GM19240 (cell line): ENCODE results near the gene OR10C1.
"Not testable (repeated sequence)": the region's sequence is repeated elsewhere in the genome, so short reads cannot be mapped to it uniquely, and the experiment has no call there.

Source experiments
- DNase-seq: peaks from one replicate; pipeline ENCODE4 v3.0.0; 2011; ENCODE audit warnings: low spot score; ENCODE audit not compliant: insufficient read length

The OR10C1 gene, protein sequence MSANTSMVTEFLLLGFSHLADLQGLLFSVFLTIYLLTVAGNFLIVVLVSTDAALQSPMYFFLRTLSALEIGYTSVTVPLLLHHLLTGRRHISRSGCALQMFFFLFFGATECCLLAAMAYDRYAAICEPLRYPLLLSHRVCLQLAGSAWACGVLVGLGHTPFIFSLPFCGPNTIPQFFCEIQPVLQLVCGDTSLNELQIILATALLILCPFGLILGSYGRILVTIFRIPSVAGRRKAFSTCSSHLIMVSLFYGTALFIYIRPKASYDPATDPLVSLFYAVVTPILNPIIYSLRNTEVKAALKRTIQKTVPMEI

DNA sequence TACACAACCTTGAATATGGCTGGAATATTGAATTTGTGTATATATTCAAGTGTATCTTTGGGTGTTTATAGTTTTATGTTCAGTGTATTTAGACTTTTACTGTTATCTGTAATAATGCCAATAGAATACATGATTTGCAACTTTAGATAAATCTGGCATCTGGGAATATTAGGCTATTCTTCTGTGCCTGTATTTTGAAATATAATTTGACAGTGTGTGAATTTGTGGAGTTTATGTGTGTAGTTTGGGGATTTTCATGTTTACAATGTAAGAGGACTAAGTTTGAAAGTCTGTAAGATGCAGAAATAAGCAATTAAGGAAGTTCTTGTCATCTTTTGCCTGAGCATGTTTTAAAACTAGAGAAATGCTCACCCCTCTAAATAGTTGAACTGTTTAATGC is at the start of gene OR10C1:
OR10C1 (plus strand) TSS at position 301 of the 400 bp plus-strand sequence. CDS start 710 bp downstream, outside the sequence.
- DNase-seq, result no peak

DNA sequence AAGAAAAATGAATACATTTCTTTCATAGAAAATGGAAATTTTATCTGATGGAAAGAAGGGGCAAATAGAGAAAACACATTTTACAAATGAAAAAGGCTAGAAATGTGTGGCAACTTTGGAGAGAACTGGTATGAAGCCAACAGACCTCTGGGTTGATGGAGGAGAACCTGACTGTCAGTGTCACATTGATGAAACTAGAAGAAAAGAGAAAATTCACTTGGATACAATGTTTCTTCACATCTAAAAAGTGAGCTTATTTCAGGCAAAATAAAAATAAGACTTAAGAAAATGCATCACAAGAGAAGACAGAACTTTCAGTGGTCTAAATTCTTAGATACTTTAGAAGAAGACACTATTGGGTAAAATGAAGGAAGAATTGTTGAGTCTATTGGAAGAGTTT is 43.8 kb upstream of the OR10C1 start, which contains the start of gene OR12D2:
OR12D2 (plus strand) TSS at position 301 of the 400 bp plus-strand sequence. CDS start 1,069 bp downstream, outside the sequence.
- DNase-seq, result no peak

DNA sequence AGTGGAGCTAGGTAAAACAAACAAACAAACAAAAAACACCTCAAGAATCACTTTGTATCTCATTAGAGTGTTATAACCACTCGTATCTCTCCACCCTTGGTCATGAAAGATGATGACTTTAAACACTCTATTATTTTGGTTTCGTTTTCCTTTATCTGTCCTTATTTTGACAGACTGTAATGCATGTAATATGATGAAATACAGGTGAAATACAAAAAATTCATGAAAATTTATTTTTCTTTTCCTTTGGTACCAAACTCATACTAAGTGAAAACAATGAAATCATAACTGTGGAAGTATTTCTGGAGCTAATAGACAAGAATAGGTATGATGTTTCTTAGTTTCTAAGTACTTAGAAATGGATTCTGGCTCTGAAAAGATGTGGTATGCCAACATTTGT is 39.6 kb upstream of the OR10C1 start:
- no peak for DNase-seq

DNA sequence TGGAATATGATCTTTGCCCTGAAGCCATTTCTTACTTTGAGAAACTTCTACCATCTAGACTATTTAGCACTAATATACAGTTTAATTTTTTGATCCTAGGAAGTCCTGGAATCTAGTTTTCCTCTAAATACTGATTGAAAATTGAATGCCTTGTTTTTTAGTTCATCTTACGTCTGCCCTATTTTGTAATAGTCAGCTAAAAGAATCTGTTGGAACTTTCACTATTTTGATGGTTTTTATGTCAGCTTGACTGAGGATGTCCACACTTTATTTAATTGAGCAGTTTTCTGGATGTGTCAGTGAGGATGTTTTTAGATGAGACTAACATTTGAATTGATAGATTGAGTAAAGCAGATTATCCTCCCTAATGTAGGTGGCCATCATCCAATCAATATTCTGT is 35.3 kb upstream of the OR10C1 start:
- no peak for DNase-seq

DNA sequence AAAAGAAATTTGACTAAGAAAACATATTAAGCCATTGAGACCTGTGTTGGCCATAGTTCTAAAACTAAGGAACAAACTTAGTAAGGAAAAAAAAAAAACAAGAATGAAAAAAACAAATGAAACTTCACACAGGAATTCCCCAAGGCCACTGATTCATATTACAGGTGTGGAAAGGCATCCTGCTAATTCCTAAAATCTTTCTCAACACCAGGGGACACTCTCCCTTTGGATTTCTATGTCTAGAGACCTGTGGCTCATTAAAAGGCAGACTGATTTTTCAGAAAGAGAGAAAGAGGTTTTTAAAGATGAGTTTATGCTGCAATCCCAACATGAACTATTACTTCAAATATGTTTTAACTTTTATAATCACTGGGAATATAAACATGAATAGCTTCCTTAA is 24.5 kb upstream of the OR10C1 start, which contains the start of gene OR12D1:
OR12D1 (plus strand) TSS at position 341 of the 400 bp plus-strand sequence.
- DNase-seq, result no peak

DNA sequence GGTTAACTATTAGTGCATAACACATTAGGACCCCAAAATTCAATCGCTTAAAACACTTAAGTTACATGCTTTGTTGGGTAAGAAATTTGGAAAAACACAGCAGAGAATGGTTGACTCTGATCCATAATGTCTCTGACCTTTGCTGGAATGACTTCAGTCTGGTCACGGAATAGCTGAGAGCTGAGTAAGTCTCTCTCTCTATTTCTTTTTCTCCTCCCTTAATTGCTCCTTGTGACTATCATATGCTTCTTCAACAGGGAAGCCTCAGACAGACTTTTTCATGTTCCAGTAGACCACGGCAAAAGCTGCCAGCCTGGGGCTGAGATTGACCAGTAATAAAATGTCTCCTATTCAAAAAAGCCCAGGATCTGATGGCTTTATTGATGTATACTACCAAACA is 19.6 kb upstream of the OR10C1 start:
- DNase-seq, result no peak

DNA sequence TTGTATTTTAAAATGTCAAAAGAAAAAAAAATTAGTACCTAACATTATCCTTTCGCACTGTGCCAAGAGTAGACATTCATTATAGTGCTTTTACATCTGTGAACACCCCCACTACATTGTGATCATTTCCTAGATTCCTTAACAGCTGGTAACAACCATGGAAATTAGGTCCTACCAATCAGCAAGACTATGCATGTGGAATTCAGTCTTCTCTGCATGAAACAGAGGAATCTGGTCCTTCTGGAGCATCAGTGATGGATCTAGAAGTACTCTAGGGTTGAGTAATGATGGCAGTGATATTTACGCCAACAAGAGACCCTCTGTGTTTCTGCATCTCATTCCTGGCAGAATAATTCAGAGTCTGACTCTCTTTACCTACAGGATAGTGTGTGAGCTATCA is 14.9 kb upstream of the OR10C1 start:
- no peak for DNase-seq

DNA sequence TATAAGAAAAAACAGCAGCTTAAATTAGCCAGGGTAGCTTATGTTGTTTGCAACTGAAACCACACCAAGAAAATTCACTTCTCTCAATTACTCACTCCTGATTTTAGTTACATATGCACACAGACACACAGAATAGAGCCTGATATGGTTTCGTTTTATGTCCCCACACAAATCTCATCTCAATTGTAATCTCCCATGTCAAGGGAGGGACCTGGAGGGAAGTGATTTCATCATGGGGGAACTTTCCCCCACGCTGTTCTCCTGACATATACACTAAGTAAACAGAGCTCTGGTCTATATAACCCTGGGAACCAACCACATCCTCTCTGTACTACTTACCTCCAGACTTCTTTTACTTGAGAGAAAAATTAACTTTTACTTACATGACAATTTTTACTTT is 14.5 kb upstream of the OR10C1 start:
- DNase-seq, result no peak

DNA sequence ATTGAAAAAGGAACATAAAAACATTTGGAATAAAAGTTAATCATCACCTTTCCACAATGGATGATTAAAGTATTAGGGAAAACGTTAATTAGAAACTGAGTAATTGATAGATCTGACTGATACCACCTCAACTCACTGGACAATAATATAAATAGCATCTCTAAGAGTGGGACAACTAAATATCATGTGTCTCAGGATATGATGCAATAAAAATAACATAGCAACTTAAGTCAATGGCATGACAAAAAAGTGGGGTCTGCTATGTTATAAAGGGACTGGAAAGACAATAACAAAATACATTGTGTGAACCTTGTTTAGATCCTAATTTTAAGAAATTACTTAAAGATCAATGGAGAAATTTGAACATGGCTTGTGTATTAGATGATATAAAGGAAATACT is 14.0 kb upstream of the OR10C1 start:
- DNase-seq, result no peak

DNA sequence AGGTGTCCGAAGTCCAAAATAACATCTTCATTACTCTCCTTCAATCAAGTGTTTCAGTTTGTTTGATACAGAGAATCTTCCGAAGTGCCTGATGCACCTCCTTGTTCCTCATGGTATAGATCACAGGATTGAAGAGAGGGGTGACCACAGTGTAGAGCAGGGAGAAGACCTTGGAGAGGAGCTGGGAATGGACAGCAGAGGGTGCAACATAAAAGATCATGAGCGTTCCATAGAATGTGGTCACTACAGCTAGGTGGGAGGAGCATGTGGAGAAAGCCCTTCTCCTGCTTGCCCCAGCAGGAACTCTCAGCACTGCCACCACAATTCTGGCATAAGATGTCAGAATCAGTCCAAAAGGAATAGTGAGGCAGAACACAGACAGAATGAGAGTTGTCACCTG is 12.5 kb upstream of the OR10C1 start:
- no peak for DNase-seq

DNA sequence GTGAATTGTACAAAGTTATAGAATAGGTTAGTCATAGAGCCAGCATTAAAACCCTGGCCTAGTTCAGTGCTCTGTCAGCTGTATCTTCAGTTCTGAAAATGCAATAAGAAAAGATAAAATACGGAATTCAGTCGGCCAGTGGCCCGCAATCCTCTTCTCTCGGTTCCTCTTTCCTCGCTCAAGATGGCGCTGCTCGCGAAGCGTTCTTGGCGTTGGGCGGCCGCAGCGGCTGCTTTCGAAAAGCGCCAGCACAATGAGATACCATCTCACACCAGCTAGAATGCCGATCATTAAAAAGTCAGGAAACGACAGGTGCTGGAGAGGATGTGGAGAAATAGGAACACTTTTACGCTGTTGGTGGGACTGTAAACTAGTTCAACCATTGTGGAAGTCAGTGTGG is 2.4 kb upstream of the OR10C1 start:
- not testable (repeated sequence) for DNase-seq

DNA sequence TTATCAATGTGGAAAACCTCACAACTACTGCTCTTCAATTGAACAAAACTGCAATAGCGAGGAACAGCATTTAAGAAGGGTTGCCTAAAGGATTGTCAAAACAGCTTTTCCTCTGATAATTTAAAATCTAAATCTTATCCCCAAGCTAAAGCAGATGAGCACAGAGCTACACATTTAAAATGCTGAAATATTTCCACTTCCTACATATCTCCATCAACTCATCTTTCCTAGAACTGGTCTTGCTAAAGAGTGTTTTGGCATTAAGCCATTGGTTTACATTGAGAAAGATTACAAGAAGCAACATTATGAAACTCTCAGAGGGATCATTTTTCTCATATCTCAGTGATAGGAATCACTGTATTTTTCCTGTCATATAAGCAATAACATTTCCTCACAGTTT is 3.6 kb downstream of the OR10C1 start:
- DNase-seq, result no peak

DNA sequence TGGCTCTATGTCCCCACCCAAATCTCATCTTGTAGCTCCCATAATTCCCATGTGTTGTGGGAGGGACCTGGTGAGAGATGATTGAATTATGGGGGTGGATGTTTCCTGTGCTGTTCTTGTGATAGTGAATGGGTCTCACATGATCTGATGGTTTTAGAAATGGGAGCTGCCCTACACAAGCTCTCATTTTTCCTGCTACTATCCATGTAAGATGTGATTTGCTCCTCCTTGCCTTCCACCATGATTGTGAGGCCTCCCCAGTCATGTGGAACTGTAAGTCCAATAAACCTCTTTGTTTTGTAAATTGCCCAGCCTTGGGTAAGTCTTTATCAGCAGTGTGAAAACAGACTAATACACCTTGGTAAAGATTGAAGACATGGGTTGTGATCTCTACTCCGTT is 4.9 kb downstream of the OR10C1 start:
- not testable (repeated sequence) for DNase-seq

DNA sequence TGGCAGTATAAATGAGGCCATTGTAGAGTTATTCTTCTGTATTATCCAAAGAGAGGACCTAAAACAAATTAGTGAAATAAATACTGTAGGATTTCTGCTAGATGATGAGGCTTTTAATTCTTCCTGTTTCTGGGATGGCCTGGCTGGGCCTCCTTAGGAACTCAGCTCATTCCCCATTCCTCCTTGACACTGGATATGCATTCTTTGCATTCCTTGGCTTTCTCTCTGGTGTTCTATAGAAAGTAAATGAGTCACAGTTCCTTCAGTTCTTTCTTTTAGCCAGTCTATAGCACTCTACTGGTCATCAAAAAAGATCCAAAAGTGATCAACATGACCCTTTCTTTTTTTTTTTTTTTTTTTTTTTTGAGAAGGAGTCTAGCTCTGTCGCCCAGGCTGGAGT is 8.6 kb downstream of the OR10C1 start:
- DNase-seq, result no peak

DNA sequence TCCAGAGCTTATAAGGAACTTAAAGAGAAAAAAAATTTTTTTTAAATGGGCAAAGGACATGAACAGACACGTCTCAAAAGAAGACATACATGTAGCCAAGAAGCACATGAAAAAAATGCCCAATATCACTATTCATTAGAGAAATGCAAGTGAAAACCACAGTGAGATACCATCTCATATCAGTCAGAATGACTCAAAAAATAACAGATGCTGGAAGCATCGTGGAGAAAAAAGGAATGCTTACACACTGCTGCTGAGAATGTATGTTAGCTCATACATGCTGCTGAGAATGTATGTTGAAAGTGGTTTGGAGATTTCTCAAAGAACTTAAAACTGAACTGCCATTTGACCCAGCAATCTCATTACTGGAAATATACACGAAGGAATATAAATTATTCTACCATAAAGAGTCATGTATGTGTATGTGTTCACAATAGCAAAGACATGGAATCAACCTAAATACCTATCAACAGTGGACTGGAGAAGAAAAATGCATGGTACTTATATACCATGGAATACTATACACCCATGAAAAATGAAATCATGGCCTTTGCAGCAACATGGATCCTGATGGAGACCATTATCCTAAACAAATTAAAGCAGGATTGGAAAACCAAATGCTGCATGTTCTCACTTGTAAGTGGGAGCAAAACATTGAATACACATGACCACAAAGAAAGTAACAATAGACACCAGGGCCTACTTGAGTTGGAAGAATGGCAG is 12.5 kb downstream of the OR10C1 start:
- DNase-seq, result no peak

DNA sequence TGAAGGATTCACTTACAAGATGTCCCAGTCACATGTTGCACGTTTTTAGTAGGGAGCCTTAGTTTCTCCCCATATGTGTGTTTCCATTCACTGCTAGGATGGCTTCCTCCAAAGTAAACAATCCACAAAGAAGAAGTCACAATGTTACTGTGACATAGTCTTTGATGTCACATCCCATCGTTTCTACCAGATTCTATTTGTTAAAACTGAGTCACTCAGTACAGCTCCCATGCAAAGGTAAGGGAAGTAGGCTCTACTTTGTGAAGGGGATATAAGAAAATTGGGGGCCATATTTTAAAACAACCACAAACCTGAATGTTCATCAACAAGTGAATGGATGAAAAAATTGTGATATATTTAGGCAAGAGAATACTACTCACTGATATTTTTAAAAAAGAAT is 17.9 kb downstream of the OR10C1 start, which contains the start of the genes OR11A1 and OR2H1:
OR11A1 (minus strand) TSS at position 101 of the 400 bp plus-strand sequence. CDS start 29,430 bp downstream, outside the sequence.
OR2H1 (plus strand) TSS at position 185 of the 400 bp plus-strand sequence. CDS start 4,615 bp downstream, outside the sequence.
- no peak for DNase-seq

DNA sequence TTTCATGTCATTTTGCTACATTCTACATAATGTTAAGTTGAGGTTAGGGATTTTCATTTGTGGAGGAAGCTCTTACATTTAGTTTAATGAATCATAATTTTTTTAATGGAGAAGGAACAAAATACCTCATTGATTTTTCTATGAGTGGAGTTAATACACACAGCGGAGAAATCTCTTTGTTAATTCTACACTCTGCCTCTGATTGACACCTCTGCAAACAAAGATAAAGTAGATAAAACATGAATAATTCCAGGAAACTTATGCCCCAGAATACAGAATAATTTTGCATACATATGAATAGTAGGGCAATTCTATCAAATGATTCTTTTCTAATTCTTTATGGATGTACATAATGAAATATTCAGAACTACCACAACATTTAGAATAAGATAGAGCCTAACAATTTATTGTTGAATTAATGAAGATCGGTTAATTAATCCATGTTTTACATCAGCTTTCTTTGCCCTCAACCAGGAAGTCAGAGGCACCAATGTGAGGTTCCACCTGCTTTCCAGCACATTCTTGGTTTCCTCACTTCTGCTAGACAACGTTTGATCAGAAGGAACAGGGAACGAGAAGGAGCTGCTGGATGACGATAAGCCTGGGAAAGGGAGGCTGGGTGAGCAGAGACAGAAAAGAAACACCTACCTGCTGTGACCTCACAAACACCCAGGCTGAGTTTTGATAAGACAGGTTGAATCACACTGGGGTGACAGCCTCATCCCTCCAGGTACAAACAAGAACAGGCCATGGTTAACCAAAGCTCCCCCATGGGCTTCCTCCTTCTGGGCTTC is 22.1 kb downstream of the OR10C1 start:
- no peak for DNase-seq

DNA sequence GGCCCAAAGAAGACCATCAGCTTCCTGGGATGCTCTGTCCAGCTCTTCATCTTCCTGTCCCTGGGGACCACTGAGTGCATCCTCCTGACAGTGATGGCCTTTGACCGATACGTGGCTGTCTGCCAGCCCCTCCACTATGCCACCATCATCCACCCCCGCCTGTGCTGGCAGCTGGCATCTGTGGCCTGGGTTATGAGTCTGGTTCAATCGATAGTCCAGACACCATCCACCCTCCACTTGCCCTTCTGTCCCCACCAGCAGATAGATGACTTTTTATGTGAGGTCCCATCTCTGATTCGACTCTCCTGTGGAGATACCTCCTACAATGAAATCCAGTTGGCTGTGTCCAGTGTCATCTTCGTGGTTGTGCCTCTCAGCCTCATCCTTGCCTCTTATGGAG is 22.9 kb downstream of the OR10C1 start:
- no peak for DNase-seq

DNA sequence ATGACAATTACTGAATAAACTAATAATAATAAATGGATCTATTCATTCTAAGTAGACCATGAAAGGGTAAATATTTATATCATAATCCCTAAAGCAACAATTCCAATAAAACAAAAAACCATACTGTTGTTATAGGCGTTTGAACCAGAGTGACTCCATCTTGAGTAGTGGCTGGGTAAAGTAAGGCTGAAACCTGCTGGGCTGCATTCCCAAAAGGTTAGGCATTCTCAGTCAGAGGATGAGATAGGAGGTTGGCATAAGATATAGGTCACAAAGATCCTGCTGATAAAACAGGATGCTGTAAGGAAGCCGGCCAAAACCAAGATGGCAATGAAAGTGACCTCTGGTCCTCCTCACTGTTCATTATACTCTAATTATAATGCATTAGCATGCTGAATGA is 26.2 kb downstream of the OR10C1 start:
- DNase-seq, result no peak

DNA sequence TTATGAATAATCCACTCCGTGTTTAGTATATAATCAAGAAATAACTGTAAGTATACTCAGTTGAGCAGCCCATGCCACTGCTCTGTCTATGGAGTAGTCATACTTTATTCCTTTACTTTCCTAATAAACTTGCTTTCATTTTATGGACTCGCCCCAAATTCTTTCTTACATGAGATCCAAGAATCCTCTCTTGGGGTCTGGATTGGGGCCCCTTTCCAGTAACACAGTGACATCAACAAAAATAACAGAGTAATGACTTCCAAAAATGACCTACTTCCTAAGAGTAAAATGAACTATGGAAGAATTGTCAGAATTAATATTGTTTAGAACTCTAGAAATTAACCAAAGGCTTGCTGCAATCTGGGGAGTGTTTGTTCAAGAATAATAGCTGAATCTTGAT is 26.7 kb downstream of the OR10C1 start:
- DNase-seq, result no peak

DNA sequence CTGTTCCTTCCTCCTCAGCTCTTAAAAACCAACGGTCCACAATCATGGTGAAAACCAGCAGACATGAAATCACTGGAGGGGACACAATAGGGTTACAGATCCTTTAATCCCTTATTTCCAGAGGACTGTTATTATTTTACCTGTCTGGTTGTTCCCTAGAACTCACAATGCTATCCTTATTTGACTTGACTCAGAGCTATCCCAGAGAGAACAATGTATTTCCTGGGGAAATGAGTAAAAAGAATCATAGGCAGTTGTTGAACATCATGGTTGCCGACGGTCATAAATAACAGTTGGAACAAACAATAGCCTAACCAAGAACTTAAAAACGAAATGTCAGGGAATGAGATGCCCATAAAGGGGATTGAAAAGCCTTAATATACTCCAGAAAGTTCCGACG is 27.1 kb downstream of the OR10C1 start:
- no peak for DNase-seq

DNA sequence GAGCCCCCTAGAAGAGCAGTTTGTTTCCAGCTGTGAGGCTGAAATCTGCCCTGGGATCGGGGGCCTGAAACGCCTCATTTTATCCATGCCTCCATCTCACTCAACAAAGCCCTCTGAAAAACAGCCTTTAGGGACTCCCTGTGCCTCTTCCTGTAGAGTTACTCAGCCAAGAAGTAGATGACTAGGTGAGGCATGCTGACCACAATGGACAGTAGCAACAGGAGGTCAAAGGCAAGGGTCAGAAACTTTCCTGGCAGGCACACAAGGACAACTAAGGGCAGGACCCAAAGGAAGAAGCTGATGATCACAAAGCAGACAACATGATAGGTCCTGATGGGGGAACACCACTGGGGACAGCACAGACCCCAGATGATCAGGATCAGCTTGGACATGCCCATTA is 35.9 kb downstream of the OR10C1 start:
- no peak for DNase-seq
